ENCODE data around the gene SCRT2. TPM values are rescaled to one million over a fixed set of nuclear protein-coding genes. Genes with fewer than 3 reads are reported as not detected.

Gene SCRT2
- polyA plus RNA-seq, 3 donors = not detected

DNA sequence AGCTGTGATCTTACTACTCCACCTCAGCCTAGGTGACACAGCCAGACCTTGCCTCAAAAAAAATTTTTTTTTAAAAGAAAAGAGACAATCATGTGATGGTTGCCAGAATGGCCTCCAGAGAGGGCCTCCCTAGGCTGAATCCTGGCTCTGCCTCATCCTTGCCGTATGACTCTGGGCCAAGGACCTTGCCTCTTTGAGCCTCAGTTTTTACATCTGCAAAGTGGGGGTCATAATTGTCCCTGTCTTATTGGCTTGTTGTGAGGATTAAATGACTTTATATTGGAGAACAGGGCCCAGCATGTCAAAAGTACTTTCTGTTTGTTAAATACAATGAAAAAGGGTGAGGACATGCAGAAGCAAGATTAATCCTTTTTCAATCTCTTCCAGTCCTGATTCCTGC is 37.0 kb downstream of the SCRT2 start:
- no peak for DNase-seq

DNA sequence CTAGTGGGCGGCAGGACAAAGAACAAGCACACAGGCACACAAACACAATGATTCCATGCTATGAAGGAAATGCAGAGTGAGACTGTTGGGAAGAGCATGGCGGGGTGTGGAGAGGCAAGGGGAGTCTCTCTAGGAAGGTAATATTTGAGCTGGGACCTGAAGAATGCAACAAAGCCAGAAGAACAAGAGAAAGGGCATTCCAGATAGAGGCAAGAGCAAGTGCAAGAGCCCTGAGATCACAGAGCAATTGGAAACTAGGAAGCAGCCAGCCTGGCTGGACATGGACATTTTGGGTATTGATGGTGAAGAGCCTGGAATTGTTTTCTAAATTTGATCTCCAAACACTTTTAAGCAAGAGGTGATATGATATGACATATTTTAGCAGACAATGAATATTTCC is 38.0 kb downstream of the SCRT2 start:
- WGBS (ENCODE audit: insufficient coverage) = 100% methylated on average over 2 of the region's 2 CpGs
- Histone ChIP-seq H3K36me3 (replicated peaks in 1 of 2; ENCODE audit: control insufficient read depth in 1 of 2, insufficient read depth in 2 of 2, low read length in 2 of 2) (no peaks in the 10 kb centered on the region), H3K27ac (ENCODE audit: low read depth in 1 of 2, low read length in 2 of 2) (no peak overlapping the region), H2AFZ (ENCODE audit: insufficient read depth, low read depth, low read length, poor library complexity, severe bottlenecking) (no peak overlapping the region), H3K27me3 (ENCODE audit: control insufficient read depth in 2 of 2, insufficient read depth in 2 of 2, low read length in 2 of 2) (peaks cover 0 to under 1% of the 10 kb centered on the region in 2 donors), H3K4me1 (ENCODE audit: control insufficient read depth in 1 of 2, insufficient read depth in 2 of 2, low read length in 2 of 2) (no peaks in the 10 kb centered on the region), H3K9me3 (replicated peaks in 1 of 2; ENCODE audit: control insufficient read depth in 1 of 2, insufficient read depth in 1 of 2, low read length in 2 of 2) (no peaks in the 10 kb centered on the region), H3K4me2 (replicated peaks; ENCODE audit: extremely low read depth, low read length, poor library complexity, severe bottlenecking) (no peak overlapping the region), H4K20me1 (ENCODE audit: insufficient read depth, low read length) (no peaks in the 10 kb centered on the region), H3K4me3 (replicated peaks in 1 of 3; ENCODE audit: low read depth in 2 of 3, low read length in 3 of 3) (no peak overlapping the region), H3K9ac (ENCODE audit: insufficient read depth, low read length, poor library complexity, severe bottlenecking) (no peak overlapping the region), H3K79me2 (ENCODE audit: insufficient read depth, low read length) (no peaks in the 10 kb centered on the region)
- Mint-ChIP-seq H3K36me3 (no peaks in the 10 kb centered on the region), H3K4me3 (no peak overlapping the region), H3K9me3 (peaks cover 0 to under 1% (median 0%) of the 10 kb centered on the region in 7 donors), H3K27ac (no peak overlapping the region), H3K27me3 (ENCODE audit: low read depth in 3 of 3) (peaks cover 5 to 25% (median 10%) of the 10 kb centered on the region in 3 donors), H3K4me1 (peaks cover 1% of the 10 kb centered on the region)
- intact Hi-C loops (cut with micrococcal nuclease) = no loop called here
- DNase-seq = no peak
- TF ChIP-seq, protein P1, sequence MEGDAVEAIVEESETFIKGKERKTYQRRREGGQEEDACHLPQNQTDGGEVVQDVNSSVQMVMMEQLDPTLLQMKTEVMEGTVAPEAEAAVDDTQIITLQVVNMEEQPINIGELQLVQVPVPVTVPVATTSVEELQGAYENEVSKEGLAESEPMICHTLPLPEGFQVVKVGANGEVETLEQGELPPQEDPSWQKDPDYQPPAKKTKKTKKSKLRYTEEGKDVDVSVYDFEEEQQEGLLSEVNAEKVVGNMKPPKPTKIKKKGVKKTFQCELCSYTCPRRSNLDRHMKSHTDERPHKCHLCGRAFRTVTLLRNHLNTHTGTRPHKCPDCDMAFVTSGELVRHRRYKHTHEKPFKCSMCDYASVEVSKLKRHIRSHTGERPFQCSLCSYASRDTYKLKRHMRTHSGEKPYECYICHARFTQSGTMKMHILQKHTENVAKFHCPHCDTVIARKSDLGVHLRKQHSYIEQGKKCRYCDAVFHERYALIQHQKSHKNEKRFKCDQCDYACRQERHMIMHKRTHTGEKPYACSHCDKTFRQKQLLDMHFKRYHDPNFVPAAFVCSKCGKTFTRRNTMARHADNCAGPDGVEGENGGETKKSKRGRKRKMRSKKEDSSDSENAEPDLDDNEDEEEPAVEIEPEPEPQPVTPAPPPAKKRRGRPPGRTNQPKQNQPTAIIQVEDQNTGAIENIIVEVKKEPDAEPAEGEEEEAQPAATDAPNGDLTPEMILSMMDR (IDR thresholded peaks at IDR 0.05) = no peak

More for the DNA sequence above, 37.0 kb downstream of the SCRT2 start:
- no peak overlapping the region for H3K4me3 Mint-ChIP-seq
- peaks cover 0 to 9% (median 0%) of the 10 kb centered on the region in 7 donors for H3K9me3 Mint-ChIP-seq
- peaks cover 2 to 5% of the 10 kb centered on the region in 2 donors for H3K36me3 Mint-ChIP-seq
- H3K9me3 ChIP-seq (replicated peaks in 1 of 2; ENCODE audit: control insufficient read depth in 1 of 2, insufficient read depth in 1 of 2, low read length in 2 of 2) = no peaks in the 10 kb centered on the region
- no peaks in the 10 kb centered on the region for H3K36me3 ChIP-seq (replicated peaks in 1 of 2; ENCODE audit: control insufficient read depth in 1 of 2, insufficient read depth in 2 of 2, low read length in 2 of 2)
- H3K27me3 ChIP-seq (ENCODE audit: control insufficient read depth in 2 of 2, insufficient read depth in 2 of 2, low read length in 2 of 2) = peaks cover 3 to 10% of the 10 kb centered on the region in 2 donors
- H3K9ac ChIP-seq (ENCODE audit: insufficient read depth, low read length, poor library complexity, severe bottlenecking) = no peak overlapping the region
- no peak overlapping the region for H3K4me2 ChIP-seq (replicated peaks; ENCODE audit: extremely low read depth, low read length, poor library complexity, severe bottlenecking)
- peaks cover 3% of the 10 kb centered on the region for H3K4me1 Mint-ChIP-seq
- no peaks in the 10 kb centered on the region for H3K4me1 ChIP-seq (ENCODE audit: control insufficient read depth in 1 of 2, insufficient read depth in 2 of 2, low read length in 2 of 2)
- H3K27ac Mint-ChIP-seq = no peak overlapping the region
- peaks cover 5% of the 10 kb centered on the region for H4K20me1 ChIP-seq (ENCODE audit: insufficient read depth, low read length)
- H3K27ac ChIP-seq (ENCODE audit: low read depth in 1 of 2, low read length in 2 of 2) = no peak overlapping the region
- H3K79me2 ChIP-seq (ENCODE audit: insufficient read depth, low read length) = no peaks in the 10 kb centered on the region
- H3K27me3 Mint-ChIP-seq (ENCODE audit: low read depth in 3 of 3) = peaks cover 15 to 35% (median 21%) of the 10 kb centered on the region in 3 donors
- no peak overlapping the region for H3K4me3 ChIP-seq (replicated peaks in 1 of 3; ENCODE audit: low read depth in 2 of 3, low read length in 3 of 3)
- intact Hi-C loops (cut with micrococcal nuclease) = no loop called here
- 100% methylated on average over 1 of the region's 1 CpG for WGBS (ENCODE audit: insufficient coverage)
- TF ChIP-seq, protein P1 (IDR thresholded peaks at IDR 0.05) = no peak
- no peak overlapping the region for H2AFZ ChIP-seq (ENCODE audit: insufficient read depth, low read depth, low read length, poor library complexity, severe bottlenecking)
